Lung (tissue), 12 donors: Measurements from ENCODE around the gene PRKAB2. TPM values are rescaled to one million over a fixed set of nuclear protein-coding genes. Genes with fewer than 3 reads are reported as not detected.

Experiments
- ATAC-seq: fragments of 200-7000 bp; cut with Tn5 transposase; one replicate; pipeline ENCODE4 v1.9.1; 2020; ENCODE audit warnings: moderate number of reproducible peaks; ENCODE audit not compliant: insufficient read depth, low FRiP score
- DNase-seq, 3 donors: peaks; one replicate each; pipeline ENCODE4 v3.0.0-alpha.2; 2013 to 2017
- H3K27ac ChIP-seq, 2 donors: one replicate each; pipeline ENCODE4 v1.5.1; 2013; ENCODE audit warnings: mild to moderate bottlenecking in 2 of 2, moderate library complexity in 2 of 2, control low read depth in 1 of 2, inconsistent platforms in 1 of 2, low read depth in 1 of 2, low read length in 1 of 2
- H3K27me3 ChIP-seq, 3 donors: one replicate each; pipeline ENCODE4 v1.5.1; 2013; ENCODE audit warnings: low read length in 2 of 3; ENCODE audit not compliant: control insufficient read depth in 3 of 3, insufficient read depth in 3 of 3
- H3K36me3 ChIP-seq, 4 donors: one replicate each; pipeline ENCODE4 v1.5.1; 2013; ENCODE audit warnings: low read length in 4 of 4, mild to moderate bottlenecking in 1 of 4, moderate library complexity in 1 of 4; ENCODE audit not compliant: control insufficient read depth in 4 of 4, insufficient read depth in 4 of 4
- H3K4me1 ChIP-seq, 5 donors: one replicate each; pipeline ENCODE4 v1.5.1; 2013; ENCODE audit warnings: low read length in 5 of 5, mild to moderate bottlenecking in 2 of 5, moderate library complexity in 1 of 5; ENCODE audit not compliant: control insufficient read depth in 5 of 5, insufficient read depth in 5 of 5
- H3K4me3 ChIP-seq: one replicate; pipeline ENCODE4 v1.5.1; 2013; ENCODE audit warnings: mild to moderate bottlenecking, control low read depth, moderate library complexity
- H3K9ac ChIP-seq, 2 donors: one replicate each; pipeline ENCODE4 v1.5.1; 2013; ENCODE audit warnings: low read length in 2 of 2, control low read depth in 1 of 2; ENCODE audit not compliant: insufficient read depth in 1 of 2
- H3K9me3 ChIP-seq, 4 donors: one replicate each; pipeline ENCODE4 v1.5.1; 2013; ENCODE audit warnings: low read length in 3 of 4, mild to moderate bottlenecking in 1 of 4, moderate library complexity in 1 of 4; ENCODE audit not compliant: control insufficient read depth in 4 of 4, insufficient read depth in 3 of 4
- CTCF ChIP-seq: IDR thresholded peaks from 2 replicates; pipeline ENCODE4 v1.5.1; 2012; ENCODE audit warnings: mild to moderate bottlenecking; ENCODE audit errors: control extremely low read depth, extremely low read depth
- WGBS, 2 donors: extraction: QIAGEN DNeasy Blood & Tissue Kit; methylation state at CpG; one replicate each; pipeline ENCODE4 v1.1.7; 2013; 5-methylcytosine and 5-hydroxymethylcytosine counted together
- polyA plus RNA-seq, 2 donors: library from polyadenylated mRNA; stranded (reverse); fragments of 200-250 nt; gene quantifications; one replicate each; pipeline ENCODE4 v1.2.1, GENCODE V29; 2013
- total RNA-seq, 2 donors: library from RNA; depleted of rRNA in 1 of 2; stranded (reverse); fragments of >200 nt in 1 of 2; gene quantifications; one replicate each; pipeline ENCODE4 v1.2.1, GENCODE V29; 2014 to 2021
- donor health status: control.
- donor health status: control.
- donor health status: Bipolar disorder and iron deficiency.
- donor health status: healthy.
- donor health status: DM: yes; HTN: yes; CAD: no.

PRKAB2 gene
- total and polyA plus RNA-seq, 4 donors, result 4.2 to 25.7 (median 9.0) TPM

GRCh38 chr1:147110872-147111271 lies 61.4 kb downstream of the PRKAB2 start:
- H3K4me1 ChIP-seq, result no peaks in the 10 kb centered on the region
- no peaks in the 10 kb centered on the region for H3K36me3 ChIP-seq
- H3K9me3 ChIP-seq, result peaks cover 0 to 2% (median 0%) of the 10 kb centered on the region in 4 donors
- DNase-seq (no peak), ATAC-seq (no peak)
- WGBS, 2 donors, result 84 to 95% methylated on average over 1 of the region's 1 CpG
- no peak overlapping the region for H3K27ac ChIP-seq
- no peak overlapping the region for H3K9ac ChIP-seq
- H3K27me3 ChIP-seq, result no peaks in the 10 kb centered on the region
- no peak overlapping the region for H3K4me3 ChIP-seq
- no peak for TF ChIP-seq CTCF

- H3K27me3 ChIP-seq, result no peaks in the 10 kb centered on the region
- ATAC-seq (no peak), DNase-seq (no peak)
- TF ChIP-seq CTCF, result no peak
- no peaks in the 10 kb centered on the region for H3K4me1 ChIP-seq
- no peak overlapping the region for H3K27ac ChIP-seq
- no peak overlapping the region for H3K4me3 ChIP-seq
- 96 to 98% methylated on average over 1 of the region's 1 CpG for WGBS, 2 donors
- no peak overlapping the region for H3K9ac ChIP-seq
- H3K36me3 ChIP-seq, result no peaks in the 10 kb centered on the region
- peaks cover 0 to 2% (median 0%) of the 10 kb centered on the region in 4 donors for H3K9me3 ChIP-seq
These were observed 61.8 kb downstream of the PRKAB2 start for GRCh38 chr1:147110434-147110833.

- WGBS, 2 donors, result 51 to 71% methylated on average over 4 of the region's 4 CpGs
These were observed 62.5 kb downstream of the PRKAB2 start for GRCh38 chr1:147109762-147110161.

More at GRCh38 chr1:147109762-147110161, 62.5 kb downstream of the PRKAB2 start:
- H3K4me1 ChIP-seq, result no peaks in the 10 kb centered on the region
- no peaks in the 10 kb centered on the region for H3K27me3 ChIP-seq
- no peaks in the 10 kb centered on the region for H3K36me3 ChIP-seq
- DNase-seq, result no peak
- no peak overlapping the region for H3K4me3 ChIP-seq
- H3K9me3 ChIP-seq, result peaks cover 0 to 2% (median 0%) of the 10 kb centered on the region in 4 donors
- H3K27ac ChIP-seq, result no peak overlapping the region
- TF ChIP-seq CTCF, result no peak
- ATAC-seq, result no peak
- H3K9ac ChIP-seq, result no peak overlapping the region
